WI38 (cell line): ENCODE measurements around the gene ITPR3.

Experiments used
- H3K4me3 ChIP-seq: 2 replicates; pipeline ENCODE4 v1.5.1; 2011; ENCODE audit warnings: low read depth, mild to moderate bottlenecking, control low read depth, low read length
- TF ChIP-seq, protein P1 (sequence below): IDR thresholded peaks from 2 replicates; pipeline ENCODE4 v1.5.1; 2012; ENCODE audit warnings: low read depth, mild to moderate bottlenecking, control low read depth, low read length

The ITPR3 gene

DNA sequence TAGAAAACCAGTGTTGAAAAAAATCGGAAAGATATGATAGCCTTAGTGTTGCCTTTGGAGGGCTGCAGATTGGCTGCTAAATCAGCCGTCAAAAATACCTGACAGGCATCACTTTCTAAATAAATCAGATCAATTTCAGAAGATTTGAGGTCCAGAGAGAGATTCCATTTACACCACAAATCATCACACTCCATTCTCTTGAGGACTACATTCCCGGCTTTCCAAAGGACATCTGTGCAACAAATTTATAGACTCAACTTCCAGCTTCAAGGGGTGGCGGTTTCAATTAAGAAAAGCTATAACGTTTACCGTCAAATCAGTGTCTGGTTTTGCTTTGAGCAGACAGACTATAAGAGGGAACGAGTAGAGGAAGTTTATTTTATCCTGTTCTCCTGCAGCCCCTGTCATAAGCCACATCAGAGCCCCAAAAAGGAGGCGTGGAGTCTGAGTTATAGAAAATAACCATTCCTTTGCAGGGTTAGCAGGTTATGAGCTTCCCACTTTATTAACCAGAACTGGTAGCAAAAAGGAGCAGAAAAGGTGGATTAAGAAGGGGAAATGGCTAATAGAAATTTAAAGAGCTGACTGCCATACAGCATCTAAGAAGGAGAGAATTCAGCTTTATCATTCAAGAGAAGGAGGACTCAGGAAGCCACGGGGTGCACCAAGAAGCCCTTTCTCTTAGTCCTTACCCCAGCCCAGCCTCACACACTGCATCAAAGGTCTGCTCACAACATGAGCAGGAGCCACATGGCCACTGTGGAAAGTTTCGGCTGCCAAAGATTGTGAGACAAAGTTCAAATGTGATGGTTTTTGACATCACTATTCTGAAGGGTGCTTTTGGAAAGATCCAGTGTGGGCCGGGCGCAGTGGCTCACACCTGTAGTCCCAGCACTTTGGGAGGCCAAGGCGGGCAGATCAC, 103.2 kb downstream of the ITPR3 start:
- TF ChIP-seq, protein P1, sequence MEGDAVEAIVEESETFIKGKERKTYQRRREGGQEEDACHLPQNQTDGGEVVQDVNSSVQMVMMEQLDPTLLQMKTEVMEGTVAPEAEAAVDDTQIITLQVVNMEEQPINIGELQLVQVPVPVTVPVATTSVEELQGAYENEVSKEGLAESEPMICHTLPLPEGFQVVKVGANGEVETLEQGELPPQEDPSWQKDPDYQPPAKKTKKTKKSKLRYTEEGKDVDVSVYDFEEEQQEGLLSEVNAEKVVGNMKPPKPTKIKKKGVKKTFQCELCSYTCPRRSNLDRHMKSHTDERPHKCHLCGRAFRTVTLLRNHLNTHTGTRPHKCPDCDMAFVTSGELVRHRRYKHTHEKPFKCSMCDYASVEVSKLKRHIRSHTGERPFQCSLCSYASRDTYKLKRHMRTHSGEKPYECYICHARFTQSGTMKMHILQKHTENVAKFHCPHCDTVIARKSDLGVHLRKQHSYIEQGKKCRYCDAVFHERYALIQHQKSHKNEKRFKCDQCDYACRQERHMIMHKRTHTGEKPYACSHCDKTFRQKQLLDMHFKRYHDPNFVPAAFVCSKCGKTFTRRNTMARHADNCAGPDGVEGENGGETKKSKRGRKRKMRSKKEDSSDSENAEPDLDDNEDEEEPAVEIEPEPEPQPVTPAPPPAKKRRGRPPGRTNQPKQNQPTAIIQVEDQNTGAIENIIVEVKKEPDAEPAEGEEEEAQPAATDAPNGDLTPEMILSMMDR: no peak
- no peak overlapping the region for H3K4me3 ChIP-seq

DNA sequence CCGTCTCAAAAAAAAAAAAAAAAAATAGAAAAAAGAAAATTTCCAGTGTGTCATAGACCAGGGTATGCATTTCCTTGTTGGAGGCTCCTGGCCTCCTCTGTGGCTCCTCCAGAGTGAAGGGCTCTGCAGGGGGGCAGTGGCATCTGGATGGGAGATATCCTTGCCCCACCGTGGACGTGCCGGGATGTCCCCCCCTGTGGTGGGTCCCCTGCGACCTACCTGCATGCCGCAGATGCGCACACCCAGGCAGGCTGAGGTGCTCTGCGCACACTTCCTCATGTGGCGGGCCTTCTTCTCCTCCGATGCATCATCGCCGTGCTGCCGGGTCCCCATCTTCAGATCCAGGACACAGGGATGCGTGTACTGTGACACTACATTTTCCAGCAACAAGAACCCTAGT, 104.1 kb downstream of the ITPR3 start:
- no peak overlapping the region for H3K4me3 ChIP-seq
- TF ChIP-seq, protein P1: no peak

DNA sequence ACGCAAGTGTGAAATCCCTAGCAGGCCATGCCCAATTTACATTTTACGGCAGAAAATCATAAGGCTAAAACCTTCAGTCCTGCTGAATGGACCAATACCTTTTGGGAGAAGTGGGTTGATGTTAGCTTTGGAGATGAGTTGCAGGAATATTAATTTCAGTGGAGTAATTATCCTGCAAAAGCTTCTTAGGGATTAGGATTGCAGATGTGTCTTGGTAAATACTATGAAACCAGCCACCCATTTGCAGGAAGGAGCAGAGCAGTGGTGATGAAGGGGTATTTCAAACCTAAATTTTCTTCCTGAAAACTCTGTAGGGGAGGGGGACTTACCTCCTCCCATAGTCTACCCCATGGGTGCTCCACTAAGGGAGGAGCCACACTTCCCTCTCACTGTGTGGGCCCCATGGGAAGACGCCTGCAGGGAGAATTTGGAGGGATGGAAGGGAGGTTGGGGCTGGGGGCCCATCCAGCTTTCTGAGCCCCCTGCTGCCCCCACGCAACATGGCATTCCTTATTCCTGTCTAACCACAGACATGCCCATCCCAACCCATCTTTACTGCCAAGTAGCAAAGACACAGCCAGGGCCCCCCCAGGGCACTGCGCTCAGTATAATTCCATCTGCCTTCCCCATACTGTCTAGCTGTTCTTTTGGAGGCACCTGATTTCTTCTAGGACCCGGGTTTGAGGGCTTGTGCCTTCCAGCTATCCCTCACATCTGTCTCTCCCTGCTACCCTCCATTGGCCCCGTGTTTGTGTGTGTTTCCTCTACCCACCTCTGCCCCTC, 105.0 kb downstream of the ITPR3 start:
- TF ChIP-seq, protein P1: no peak

DNA sequence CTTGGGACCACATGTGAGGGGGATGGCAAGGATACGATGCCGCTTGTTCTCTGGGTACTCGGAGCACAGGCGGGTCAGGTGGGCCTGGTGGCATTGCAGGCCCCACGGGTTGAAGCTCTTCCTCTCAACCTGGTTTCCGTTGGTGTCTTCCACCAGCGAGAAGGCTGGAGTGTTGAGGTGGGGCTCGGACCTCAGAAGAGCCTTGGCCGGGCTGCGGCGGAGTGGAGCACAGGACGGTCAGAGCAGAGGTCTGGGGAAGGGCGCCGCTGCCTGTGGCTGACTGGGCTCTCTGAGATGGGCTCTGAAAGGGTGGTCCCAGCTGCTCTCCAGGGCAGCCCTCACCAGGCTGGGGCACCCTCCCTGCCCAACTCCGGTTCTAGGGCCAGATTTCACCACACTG, 105.6 kb downstream of the ITPR3 start:
- TF ChIP-seq, protein P1: no peak
- H3K4me3 ChIP-seq: no peak overlapping the region

More for the DNA sequence above, 105.0 kb downstream of the ITPR3 start:
- H3K4me3 ChIP-seq: no peak overlapping the region

DNA sequence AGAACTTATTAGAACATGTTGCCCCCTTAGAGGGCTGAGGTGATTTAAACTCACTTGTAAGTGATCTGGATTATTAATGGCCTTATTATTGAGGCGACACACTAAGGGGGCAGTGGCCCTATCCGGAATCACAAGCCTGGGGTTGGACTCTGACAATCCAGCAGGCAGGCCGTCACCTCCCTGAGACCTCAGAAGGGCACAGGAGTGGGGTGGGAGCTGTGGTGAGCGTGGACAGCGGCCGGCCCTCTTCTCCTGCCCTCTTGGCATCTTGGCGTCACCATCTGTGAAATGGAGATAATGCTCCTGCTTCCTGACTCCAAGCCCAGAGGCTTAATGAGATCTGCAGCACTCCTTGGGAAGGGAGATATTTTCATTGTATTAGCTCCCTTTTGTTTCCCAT, 106.0 kb downstream of the ITPR3 start:
- TF ChIP-seq, protein P1: no peak
- H3K4me3 ChIP-seq: no peak overlapping the region

DNA sequence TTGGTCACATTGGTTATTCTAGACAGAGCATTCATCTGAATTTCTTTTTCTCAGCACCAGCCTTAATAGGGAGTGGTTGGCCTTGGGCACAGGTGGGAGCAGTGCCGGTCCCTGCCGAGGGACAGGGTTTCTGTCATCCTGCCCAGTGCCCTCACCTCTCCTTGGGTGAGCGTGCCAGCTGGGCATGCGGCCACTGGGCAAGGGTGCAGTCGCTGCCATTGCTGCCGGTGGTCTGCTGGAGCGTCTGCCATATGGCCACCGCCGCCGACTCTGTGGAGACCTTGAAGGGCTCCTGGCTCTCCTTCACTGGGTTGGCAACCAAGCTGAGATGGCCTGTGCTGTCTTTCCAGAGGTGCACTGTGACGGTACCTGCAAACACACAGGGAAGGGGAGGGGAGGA, 106.8 kb downstream of the ITPR3 start:
- H3K4me3 ChIP-seq: no peak overlapping the region
- TF ChIP-seq, protein P1: no peak

DNA sequence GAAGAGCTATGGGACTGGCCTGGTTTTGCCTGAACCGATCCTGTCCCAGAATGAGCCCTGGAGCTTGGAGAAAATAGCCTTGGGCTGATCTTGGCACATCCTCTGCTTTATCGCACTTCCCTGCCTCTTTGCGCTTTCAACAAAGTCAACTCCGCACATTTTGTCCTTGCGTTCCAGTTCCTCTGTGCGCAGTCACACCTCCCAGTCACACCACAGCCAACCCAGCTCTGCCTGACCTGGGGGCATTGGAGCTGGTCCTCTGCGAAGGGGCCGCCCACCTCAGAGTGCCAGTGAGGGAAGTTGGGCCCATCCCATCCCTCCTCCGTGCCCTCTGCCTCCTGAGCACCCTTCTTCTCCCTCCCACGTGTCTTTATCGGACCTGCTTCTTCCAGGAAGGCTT, 107.3 kb downstream of the ITPR3 start:
- TF ChIP-seq, protein P1: no peak
- H3K4me3 ChIP-seq: no peak overlapping the region
